Measurements from ENCODE around the gene GPR37L1. TPM values are rescaled to one million over a fixed set of nuclear protein-coding genes. Genes with fewer than 3 reads are reported as not detected.
A peak's percentile ranks its signal among the peaks of the same experiment; 100 is the strongest.
"Not testable (repeated sequence)": the region's sequence is repeated elsewhere in the genome, so short reads cannot be mapped to it uniquely, and the experiment has no call there.

Gene GPR37L1
- total RNA-seq, 2 donors from 2014 or later = not detected

DNA sequence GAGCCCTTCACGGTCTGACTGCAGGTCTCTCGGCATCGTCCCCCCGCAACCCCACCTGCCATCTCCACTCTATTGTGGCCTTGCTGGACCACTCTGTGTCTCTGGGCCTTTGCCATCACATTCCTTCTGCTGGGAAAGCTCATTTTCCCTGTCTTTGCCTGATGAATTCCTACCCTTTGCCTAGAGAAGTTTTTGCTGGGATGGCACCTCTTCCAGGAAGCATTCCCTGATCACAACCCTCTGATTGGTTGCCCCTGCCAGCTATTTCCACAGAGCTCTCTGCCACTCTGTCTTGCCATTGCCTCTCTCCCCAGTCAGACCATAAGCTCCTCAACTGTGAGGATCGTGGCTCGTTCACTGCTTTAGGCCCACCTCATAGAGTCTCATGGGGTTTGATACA lies 28.9 kb upstream of the GPR37L1 start:
- DNase-seq (no peak), ATAC-seq (no peak)
- Mint-ChIP-seq H3K36me3 (ENCODE audit: low read depth) (no peaks in the 10 kb centered on the region), H3K4me3 (no peak overlapping the region), H3K27me3 (peaks cover 19% of the 10 kb centered on the region), H3K4me1 (no peaks in the 10 kb centered on the region), H3K27ac (peak overlapping the region; percentile 87)
- H3K9me3 ChIP-seq (ENCODE audit: control insufficient read depth, low read length, poor library complexity, severe bottlenecking) = no peaks in the 10 kb centered on the region

DNA sequence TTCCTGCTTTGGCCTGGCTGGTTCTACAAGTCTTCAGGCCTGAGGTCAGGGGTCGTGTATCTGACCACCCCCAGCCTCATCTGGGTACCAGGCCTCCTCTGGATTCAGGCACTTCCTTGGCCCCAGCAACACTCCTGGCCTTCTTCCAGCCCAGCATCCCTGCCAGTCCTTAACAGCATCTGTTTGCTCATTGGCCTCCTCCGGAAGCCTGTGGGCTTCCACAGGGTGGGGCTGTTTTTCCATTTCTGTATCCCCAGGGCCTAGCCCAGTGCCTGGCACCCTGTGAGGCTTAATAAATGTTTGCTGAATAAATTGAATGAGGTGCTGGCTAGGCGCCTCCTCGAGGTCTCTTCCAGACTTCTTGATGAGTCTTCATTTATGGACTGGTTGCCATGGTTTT lies 21.5 kb upstream of the GPR37L1 start:
- Mint-ChIP-seq H3K36me3 (ENCODE audit: low read depth) (no peaks in the 10 kb centered on the region), H3K27me3 (peaks cover 15% of the 10 kb centered on the region), H3K4me1 (peaks cover 3% of the 10 kb centered on the region), H3K4me3 (peak overlapping the region; percentile 39), H3K27ac (no peak overlapping the region)
- no peaks in the 10 kb centered on the region for H3K9me3 ChIP-seq (ENCODE audit: control insufficient read depth, low read length, poor library complexity, severe bottlenecking)
- no peak for ATAC-seq
- no peak for DNase-seq

DNA sequence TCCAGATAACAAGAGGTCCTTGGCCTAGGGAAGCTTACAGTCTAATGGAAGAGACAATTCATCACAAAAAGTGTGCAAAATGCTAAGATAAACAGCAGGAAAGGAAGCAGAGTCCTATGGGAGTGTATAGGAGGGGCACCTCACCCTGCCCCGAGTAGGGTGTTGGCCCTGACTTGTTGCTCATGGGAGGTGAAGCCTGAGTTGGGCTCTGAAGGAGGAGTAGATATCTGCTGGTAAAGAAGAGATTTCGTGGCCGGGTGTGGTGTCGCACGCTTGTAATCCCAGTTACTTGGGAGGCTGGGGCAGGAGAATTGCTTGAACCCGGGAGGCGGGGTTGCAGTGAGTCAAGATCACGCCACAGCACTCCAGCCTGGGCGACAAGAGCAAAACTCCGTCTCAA lies 18.6 kb upstream of the GPR37L1 start:
- Mint-ChIP-seq H3K27me3 (peaks cover 18% of the 10 kb centered on the region), H3K27ac (no peak overlapping the region), H3K4me1 (peaks cover 5% of the 10 kb centered on the region), H3K36me3 (ENCODE audit: low read depth) (no peaks in the 10 kb centered on the region), H3K4me3 (no peak overlapping the region)
- DNase-seq (no peak), ATAC-seq (no peak)
- H3K9me3 ChIP-seq (ENCODE audit: control insufficient read depth, low read length, poor library complexity, severe bottlenecking) = no peaks in the 10 kb centered on the region

DNA sequence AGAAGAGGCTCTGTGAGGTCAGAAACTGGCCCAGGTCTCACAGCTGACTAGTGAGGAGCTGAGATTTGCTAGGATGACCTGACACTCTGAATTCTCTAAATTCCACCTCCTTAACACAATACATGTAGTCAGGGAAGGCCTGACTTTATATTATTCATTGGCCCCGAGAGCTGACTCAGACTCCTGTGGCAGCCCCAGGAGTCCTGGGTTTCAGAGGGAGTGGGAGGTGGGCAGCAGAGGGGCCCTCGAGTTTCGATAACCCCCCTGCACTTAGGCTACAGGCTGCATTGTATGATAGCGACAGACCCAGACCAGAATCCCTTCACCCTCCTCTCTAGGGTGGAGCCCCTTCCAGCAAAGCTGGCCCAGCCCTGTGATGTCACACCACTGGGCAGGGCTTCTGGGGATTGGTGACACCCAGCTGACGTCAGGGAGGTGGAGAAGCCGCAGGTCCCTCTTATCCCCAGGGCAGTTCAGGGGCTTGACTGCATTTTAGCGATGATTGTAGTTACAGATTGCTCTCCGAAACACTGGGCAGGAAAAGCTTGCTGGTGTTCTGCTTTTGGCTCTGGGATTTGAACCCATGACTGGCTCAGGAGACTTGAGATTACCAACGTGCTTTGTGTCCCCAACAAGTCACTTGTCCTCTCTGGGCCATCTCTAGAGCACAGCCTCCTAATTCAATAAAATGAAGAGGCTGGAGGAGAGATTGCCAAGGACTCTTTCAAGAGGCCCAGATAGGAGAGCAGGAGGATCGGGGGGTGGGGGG lies 17.0 kb upstream of the GPR37L1 start:
- ATAC-seq = peak; percentile 63
- no peaks in the 10 kb centered on the region for H3K9me3 ChIP-seq (ENCODE audit: control insufficient read depth, low read length, poor library complexity, severe bottlenecking)
- H3K4me1 Mint-ChIP-seq = peaks cover 5% of the 10 kb centered on the region
- H3K27me3 Mint-ChIP-seq = peaks cover 21% of the 10 kb centered on the region
- H3K36me3 Mint-ChIP-seq (ENCODE audit: low read depth) = no peaks in the 10 kb centered on the region
- H3K27ac Mint-ChIP-seq = no peak overlapping the region
- H3K4me3 Mint-ChIP-seq = no peak overlapping the region
- DNase-seq = no peak

- Mint-ChIP-seq H3K4me1 (peaks cover 5% of the 10 kb centered on the region), H3K36me3 (ENCODE audit: low read depth) (no peaks in the 10 kb centered on the region), H3K27ac (no peak overlapping the region), H3K4me3 (no peak overlapping the region), H3K27me3 (peaks cover 15% of the 10 kb centered on the region)
- ATAC-seq (no peak), DNase-seq (no peak)
- H3K9me3 ChIP-seq (ENCODE audit: control insufficient read depth, low read length, poor library complexity, severe bottlenecking) = no peaks in the 10 kb centered on the region
Measured at GRCh38 chr1:202106340-202107254, 16.1 kb upstream of the GPR37L1 start.

GRCh38 chr1:202107321-202107761 lies 15.4 kb upstream of the GPR37L1 start:
- no peak overlapping the region for H3K27ac Mint-ChIP-seq
- peaks cover 5% of the 10 kb centered on the region for H3K4me1 Mint-ChIP-seq
- no peaks in the 10 kb centered on the region for H3K36me3 Mint-ChIP-seq (ENCODE audit: low read depth)
- no peaks in the 10 kb centered on the region for H3K9me3 ChIP-seq (ENCODE audit: control insufficient read depth, low read length, poor library complexity, severe bottlenecking)
- DNase-seq = no peak
- H3K4me3 Mint-ChIP-seq = no peak overlapping the region
- no peak for ATAC-seq
- H3K27me3 Mint-ChIP-seq = peaks cover 14% of the 10 kb centered on the region

GRCh38 chr1:202107801-202108731 lies 14.7 kb upstream of the GPR37L1 start:
- peaks cover 14% of the 10 kb centered on the region for H3K27me3 Mint-ChIP-seq
- H3K9me3 ChIP-seq (ENCODE audit: control insufficient read depth, low read length, poor library complexity, severe bottlenecking) = no peaks in the 10 kb centered on the region
- ATAC-seq (no peak), DNase-seq (no peak)
- H3K4me1 Mint-ChIP-seq = peaks cover 5% of the 10 kb centered on the region
- no peaks in the 10 kb centered on the region for H3K36me3 Mint-ChIP-seq (ENCODE audit: low read depth)
- H3K27ac Mint-ChIP-seq = no peak overlapping the region
- H3K4me3 Mint-ChIP-seq = no peak overlapping the region

DNA sequence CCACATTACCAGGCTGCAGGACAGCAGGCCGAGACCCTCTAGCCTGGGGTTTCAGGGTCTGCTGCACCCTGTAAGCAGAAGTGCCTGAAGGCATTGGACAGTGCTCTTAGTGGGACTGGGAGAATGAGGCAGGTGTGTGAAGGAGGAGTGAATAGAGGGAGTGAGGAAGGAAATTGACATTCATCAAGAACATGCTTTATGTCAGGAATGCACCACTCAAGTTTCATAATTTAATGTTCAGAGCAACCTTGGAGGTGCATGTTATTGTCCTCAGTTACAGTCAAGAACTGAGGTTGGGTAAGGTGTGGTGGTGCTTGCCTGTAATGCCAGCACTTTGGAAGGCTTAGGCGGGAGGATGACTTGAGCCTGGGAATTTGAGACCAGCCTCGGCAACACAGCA lies 11.7 kb upstream of the GPR37L1 start:
- peaks cover 8% of the 10 kb centered on the region for H3K27me3 Mint-ChIP-seq
- no peak overlapping the region for H3K4me3 Mint-ChIP-seq
- no peak overlapping the region for H3K27ac Mint-ChIP-seq
- no peak for DNase-seq
- no peaks in the 10 kb centered on the region for H3K36me3 Mint-ChIP-seq (ENCODE audit: low read depth)
- ATAC-seq = no peak
- no peaks in the 10 kb centered on the region for H3K9me3 ChIP-seq (ENCODE audit: control insufficient read depth, low read length, poor library complexity, severe bottlenecking)
- H3K4me1 Mint-ChIP-seq = peaks cover 2% of the 10 kb centered on the region

DNA sequence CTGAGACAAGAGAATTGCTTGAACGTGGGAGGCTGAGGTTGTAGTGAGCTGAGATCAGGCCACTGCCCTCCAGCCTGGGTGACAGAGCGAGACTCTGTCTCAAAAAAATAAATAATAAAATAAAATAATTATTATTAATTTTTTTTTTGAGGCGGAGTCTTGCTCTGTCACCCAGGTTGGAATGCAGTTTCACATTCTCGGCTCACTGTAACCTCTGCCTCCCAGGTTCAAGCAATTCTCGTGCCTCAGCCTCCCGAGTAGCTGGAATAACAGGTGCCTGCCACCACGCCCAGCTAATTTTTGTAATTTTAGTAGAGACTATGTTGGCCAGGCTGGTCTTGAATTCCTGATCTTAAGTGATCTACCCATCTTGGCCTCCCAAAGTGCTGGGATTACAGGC lies 11.1 kb upstream of the GPR37L1 start:
- not testable (repeated sequence) for H3K27me3 Mint-ChIP-seq; ATAC-seq; H3K27ac Mint-ChIP-seq; H3K4me1 Mint-ChIP-seq; DNase-seq; H3K9me3 ChIP-seq (ENCODE audit: control insufficient read depth, low read length, poor library complexity, severe bottlenecking); H3K36me3 Mint-ChIP-seq (ENCODE audit: low read depth); H3K4me3 Mint-ChIP-seq

GRCh38 chr1:202112859-202113689 lies 9.6 kb upstream of the GPR37L1 start:
- Mint-ChIP-seq H3K36me3 (ENCODE audit: low read depth) (no peaks in the 10 kb centered on the region), H3K27ac (no peak overlapping the region), H3K4me3 (no peak overlapping the region), H3K27me3 (peaks cover 4% of the 10 kb centered on the region), H3K4me1 (peaks cover 2% of the 10 kb centered on the region)
- DNase-seq (no peak), ATAC-seq (no peak)
- no peaks in the 10 kb centered on the region for H3K9me3 ChIP-seq (ENCODE audit: control insufficient read depth, low read length, poor library complexity, severe bottlenecking)

GRCh38 chr1:202113690-202114300 lies 8.9 kb upstream of the GPR37L1 start:
- Mint-ChIP-seq H3K27ac (no peak overlapping the region), H3K36me3 (ENCODE audit: low read depth) (no peaks in the 10 kb centered on the region), H3K4me1 (peaks cover under 1% of the 10 kb centered on the region), H3K4me3 (no peak overlapping the region), H3K27me3 (peaks cover 4% of the 10 kb centered on the region)
- no peak for DNase-seq
- H3K9me3 ChIP-seq (ENCODE audit: control insufficient read depth, low read length, poor library complexity, severe bottlenecking) = no peaks in the 10 kb centered on the region
- no peak for ATAC-seq

GRCh38 chr1:202116287-202116686 lies 6.4 kb upstream of the GPR37L1 start:
- H3K4me3 Mint-ChIP-seq = no peak overlapping the region
- no peak for ATAC-seq
- no peaks in the 10 kb centered on the region for H3K36me3 Mint-ChIP-seq (ENCODE audit: low read depth)
- H3K9me3 ChIP-seq (ENCODE audit: control insufficient read depth, low read length, poor library complexity, severe bottlenecking) = no peaks in the 10 kb centered on the region
- H3K4me1 Mint-ChIP-seq = peaks cover under 1% of the 10 kb centered on the region
- peaks cover 3% of the 10 kb centered on the region for H3K27me3 Mint-ChIP-seq
- no peak for DNase-seq
- H3K27ac Mint-ChIP-seq = no peak overlapping the region
